Measurements from ENCODE around the gene SMCO4. TPM values are rescaled to one million over a fixed set of nuclear protein-coding genes. Genes with fewer than 3 reads are reported as not detected.

The SMCO4 gene
- total and polyA plus RNA-seq, 2 experiments from 2014 or later = 36.1 to 60.9 TPM

DNA sequence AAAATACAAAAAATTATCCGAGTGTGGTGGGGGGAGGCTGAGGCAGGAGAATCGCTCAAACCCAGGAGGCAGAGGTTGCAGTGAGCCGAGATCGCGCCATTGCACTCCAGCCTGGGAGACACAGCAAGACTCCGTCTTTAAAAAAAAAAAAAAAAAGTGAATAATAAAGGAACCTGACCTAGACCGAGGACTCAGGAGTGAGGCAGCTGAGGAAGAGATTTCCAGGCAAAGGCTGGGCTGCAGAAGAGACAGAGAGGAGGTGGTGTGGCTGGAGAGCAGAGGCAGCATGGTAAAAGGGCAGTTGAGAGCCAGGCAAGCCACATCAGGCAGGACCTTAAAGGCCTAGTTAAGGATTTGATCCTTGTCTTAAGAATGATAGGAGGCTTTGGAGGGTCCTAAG, 28.4 kb upstream of the SMCO4 start:
- Histone ChIP-seq H4K20me1 (ENCODE audit: insufficient read depth, poor library complexity, severe bottlenecking) (no peaks in the 10 kb centered on the region), H3K9me2 (replicated peaks; ENCODE audit: insufficient read depth) (no peaks in the 10 kb centered on the region), H3K4me3 (no peak overlapping the region), H3K36me3 (replicated peaks; ENCODE audit: insufficient read depth, low read depth) (no peaks in the 10 kb centered on the region), H3K79me2 (no peaks in the 10 kb centered on the region), H3K9me3 (ENCODE audit: low read depth) (no peaks in the 10 kb centered on the region), H3K4me2 (no peak overlapping the region), H3K27ac (no peak overlapping the region), H2AFZ (no peak overlapping the region), H3K27me3 (no peaks in the 10 kb centered on the region), H3K4me1 (ENCODE audit: insufficient read depth) (no peaks in the 10 kb centered on the region)
- TF ChIP-seq EZH2phosphoT487 (IDR thresholded peaks at IDR 0.05; ENCODE audit: low read depth, severe bottlenecking, unreplicated experiment) (no peak), EZH2 (IDR thresholded peaks at IDR 0.05; ENCODE audit: borderline replicate concordance) (no peak)
- TF ChIP-seq, protein P1, sequence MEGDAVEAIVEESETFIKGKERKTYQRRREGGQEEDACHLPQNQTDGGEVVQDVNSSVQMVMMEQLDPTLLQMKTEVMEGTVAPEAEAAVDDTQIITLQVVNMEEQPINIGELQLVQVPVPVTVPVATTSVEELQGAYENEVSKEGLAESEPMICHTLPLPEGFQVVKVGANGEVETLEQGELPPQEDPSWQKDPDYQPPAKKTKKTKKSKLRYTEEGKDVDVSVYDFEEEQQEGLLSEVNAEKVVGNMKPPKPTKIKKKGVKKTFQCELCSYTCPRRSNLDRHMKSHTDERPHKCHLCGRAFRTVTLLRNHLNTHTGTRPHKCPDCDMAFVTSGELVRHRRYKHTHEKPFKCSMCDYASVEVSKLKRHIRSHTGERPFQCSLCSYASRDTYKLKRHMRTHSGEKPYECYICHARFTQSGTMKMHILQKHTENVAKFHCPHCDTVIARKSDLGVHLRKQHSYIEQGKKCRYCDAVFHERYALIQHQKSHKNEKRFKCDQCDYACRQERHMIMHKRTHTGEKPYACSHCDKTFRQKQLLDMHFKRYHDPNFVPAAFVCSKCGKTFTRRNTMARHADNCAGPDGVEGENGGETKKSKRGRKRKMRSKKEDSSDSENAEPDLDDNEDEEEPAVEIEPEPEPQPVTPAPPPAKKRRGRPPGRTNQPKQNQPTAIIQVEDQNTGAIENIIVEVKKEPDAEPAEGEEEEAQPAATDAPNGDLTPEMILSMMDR (IDR thresholded peaks at IDR 0.05; ENCODE audit: poor library complexity) = no peak
- no peak for DNase-seq (ENCODE audit: low spot score)
- WGBS (ENCODE audit: low lambda C conversion rate, missing lambda C conversion rate) = 88% methylated on average over 7 of the region's 7 CpGs

GRCh38 chr11:93570759-93571413, 27.7 kb upstream of the SMCO4 start:
- TF ChIP-seq EZH2phosphoT487 (IDR thresholded peaks at IDR 0.05; ENCODE audit: low read depth, severe bottlenecking, unreplicated experiment) (no peak), EZH2 (IDR thresholded peaks at IDR 0.05; ENCODE audit: borderline replicate concordance) (no peak)
- TF ChIP-seq, protein P1 (IDR thresholded peaks at IDR 0.05; ENCODE audit: poor library complexity) = no peak
- H3K36me3 ChIP-seq (replicated peaks; ENCODE audit: insufficient read depth, low read depth) = no peaks in the 10 kb centered on the region
- DNase-seq (ENCODE audit: low spot score) = peak; percentile 78
- H4K20me1 ChIP-seq (ENCODE audit: insufficient read depth, poor library complexity, severe bottlenecking) = no peaks in the 10 kb centered on the region
- H2AFZ ChIP-seq = no peak overlapping the region
- peak overlapping the region; percentile 3 for H3K4me2 ChIP-seq
- no peaks in the 10 kb centered on the region for H3K4me1 ChIP-seq (ENCODE audit: insufficient read depth)
- no peaks in the 10 kb centered on the region for H3K9me3 ChIP-seq (ENCODE audit: low read depth)
- WGBS (ENCODE audit: low lambda C conversion rate, missing lambda C conversion rate) = 41% methylated on average over 5 of the region's 5 CpGs
- no peaks in the 10 kb centered on the region for H3K79me2 ChIP-seq
- H3K27ac ChIP-seq = peak overlapping the region; percentile 50
- H3K9me2 ChIP-seq (replicated peaks; ENCODE audit: insufficient read depth) = no peaks in the 10 kb centered on the region
- no peak overlapping the region for H3K4me3 ChIP-seq
- no peaks in the 10 kb centered on the region for H3K27me3 ChIP-seq

GRCh38 chr11:93569496-93569895, 26.3 kb upstream of the SMCO4 start:
- Histone ChIP-seq H3K27ac (no peak overlapping the region), H3K4me3 (no peak overlapping the region), H3K4me2 (no peak overlapping the region), H3K9me2 (replicated peaks; ENCODE audit: insufficient read depth) (no peaks in the 10 kb centered on the region), H3K36me3 (replicated peaks; ENCODE audit: insufficient read depth, low read depth) (no peaks in the 10 kb centered on the region), H2AFZ (no peak overlapping the region), H3K4me1 (ENCODE audit: insufficient read depth) (peaks cover 4% of the 10 kb centered on the region), H3K79me2 (no peaks in the 10 kb centered on the region), H3K27me3 (no peaks in the 10 kb centered on the region), H4K20me1 (ENCODE audit: insufficient read depth, poor library complexity, severe bottlenecking) (no peaks in the 10 kb centered on the region), H3K9me3 (ENCODE audit: low read depth) (no peaks in the 10 kb centered on the region)
- no peak for TF ChIP-seq EZH2 (IDR thresholded peaks at IDR 0.05; ENCODE audit: borderline replicate concordance)
- TF ChIP-seq, protein P1 (IDR thresholded peaks at IDR 0.05; ENCODE audit: poor library complexity) = no peak
- no peak for TF ChIP-seq EZH2phosphoT487 (IDR thresholded peaks at IDR 0.05; ENCODE audit: low read depth, severe bottlenecking, unreplicated experiment)
- no peak for DNase-seq (ENCODE audit: low spot score)
